HG03442 (cell line): Measurements from ENCODE around the gene HDAC8.

Experiments used
- ATAC-seq: cut with Tn5 transposase; IDR thresholded peaks from one replicate; pipeline ENCODE4 v1.9.1; 2021; ENCODE audit warnings: mild to moderate bottlenecking, moderate library complexity; ENCODE audit not compliant: unreplicated experiment

Gene HDAC8

DNA sequence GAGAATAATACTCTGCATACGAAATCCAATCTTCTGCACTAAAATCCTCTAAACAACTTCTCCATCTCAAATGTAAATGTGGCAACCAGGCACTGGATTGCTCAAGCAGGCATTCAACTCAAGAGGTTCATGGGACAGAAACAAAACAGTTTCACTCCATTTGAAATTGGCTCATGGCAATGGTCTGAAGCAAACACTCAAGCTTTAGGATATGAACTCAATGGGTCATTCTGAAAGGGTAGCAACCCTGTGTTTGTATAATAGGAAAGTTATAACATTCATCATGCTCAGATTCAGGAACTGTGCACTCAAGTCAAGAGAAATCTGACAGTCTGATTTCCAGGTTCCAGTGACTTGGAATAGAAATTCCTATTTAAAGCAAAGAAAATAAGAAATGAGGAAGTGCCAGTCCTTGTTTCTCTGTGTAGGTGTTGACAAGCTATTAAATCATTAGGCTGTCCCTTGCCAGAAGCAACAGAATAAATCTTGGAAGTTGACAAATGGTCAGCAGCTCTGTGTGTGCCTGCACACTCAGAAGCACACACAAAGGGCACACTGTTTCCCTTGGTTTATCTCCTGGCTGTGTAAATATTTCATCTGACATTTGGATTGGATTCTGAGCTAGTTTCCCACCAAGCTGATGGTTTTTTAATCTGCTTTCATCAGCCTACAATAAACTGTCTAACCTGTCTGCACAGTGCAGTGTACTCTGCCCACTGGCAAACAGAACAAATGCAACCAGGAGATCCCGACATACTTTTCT is 191.0 kb downstream of the HDAC8 start:
- no peak for ATAC-seq

DNA sequence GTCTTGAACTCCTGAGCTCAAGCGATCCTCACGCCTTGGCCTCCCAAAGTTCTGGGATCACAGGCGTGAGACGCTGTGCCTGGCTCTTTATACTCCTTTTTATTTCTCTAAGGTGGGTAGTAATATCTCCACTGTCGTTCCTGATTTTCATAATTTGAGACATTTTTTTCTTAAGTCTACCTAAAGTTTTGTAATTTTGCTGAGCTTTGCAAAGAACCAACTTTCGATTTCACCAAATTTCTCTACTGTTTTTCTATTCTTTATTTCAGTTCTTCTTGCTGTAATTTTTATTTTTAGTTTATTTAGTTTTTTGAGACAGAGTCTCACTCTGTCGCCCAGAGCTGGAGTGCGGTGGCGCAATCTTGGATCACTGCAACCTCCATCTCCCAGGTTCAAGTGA is 196.5 kb downstream of the HDAC8 start:
- ATAC-seq, result no peak

DNA sequence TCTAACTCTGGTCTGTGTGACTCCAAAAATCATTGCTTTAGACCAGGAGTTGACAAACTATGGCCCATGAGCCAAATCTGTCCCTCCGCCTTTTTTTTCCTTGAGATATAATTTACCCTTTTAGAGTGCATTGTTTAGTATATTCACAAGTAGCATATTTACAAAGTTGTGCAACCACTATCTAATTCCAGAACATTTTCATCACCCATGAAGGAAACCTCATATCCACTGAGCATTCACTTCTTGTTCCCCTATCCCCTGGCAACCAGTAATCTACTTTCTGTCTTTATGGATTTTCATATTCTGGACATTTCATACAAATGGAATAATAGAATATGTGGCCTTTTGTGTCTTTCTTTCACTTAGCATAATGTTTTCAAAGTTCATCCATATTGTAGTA is 199.5 kb downstream of the HDAC8 start:
- ATAC-seq, result no peak

DNA sequence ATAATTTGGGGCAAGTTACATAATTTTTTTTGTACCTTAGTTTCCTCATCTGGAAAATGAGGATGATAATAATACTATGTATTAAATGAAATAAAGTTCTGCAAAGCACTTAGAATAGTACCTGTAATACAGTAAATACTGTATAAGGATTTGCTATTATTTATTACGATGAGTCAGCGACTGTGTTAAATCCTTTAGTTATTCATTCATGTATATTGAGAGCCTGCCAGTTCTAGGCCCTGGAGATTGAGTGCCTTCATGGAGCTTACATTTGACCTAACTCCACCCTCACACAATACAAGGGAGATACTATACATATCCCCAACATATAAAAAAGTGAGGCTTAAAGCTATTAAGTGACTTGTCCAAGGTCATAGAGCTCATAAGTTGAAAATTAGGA is 199.9 kb downstream of the HDAC8 start:
- ATAC-seq, result no peak

DNA sequence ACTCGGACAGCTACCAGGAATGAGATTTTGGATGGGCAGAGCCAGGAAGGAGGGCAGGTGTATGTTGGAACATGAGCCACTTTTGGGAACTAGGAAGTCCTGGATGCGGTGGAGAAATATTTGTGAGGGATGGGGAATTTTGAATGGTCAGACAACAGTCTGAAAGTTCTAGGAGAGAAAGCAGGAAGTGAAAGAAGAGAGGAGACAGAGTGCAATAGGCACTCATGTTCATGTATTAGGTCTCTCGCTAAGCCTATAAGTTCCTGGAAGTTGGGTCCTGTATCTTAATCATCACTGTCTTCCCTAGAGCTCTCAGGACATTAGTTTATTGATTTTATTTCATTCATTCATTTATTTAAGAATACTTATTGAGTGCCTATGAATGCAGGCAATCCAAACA is 201.2 kb downstream of the HDAC8 start:
- ATAC-seq, result no peak

DNA sequence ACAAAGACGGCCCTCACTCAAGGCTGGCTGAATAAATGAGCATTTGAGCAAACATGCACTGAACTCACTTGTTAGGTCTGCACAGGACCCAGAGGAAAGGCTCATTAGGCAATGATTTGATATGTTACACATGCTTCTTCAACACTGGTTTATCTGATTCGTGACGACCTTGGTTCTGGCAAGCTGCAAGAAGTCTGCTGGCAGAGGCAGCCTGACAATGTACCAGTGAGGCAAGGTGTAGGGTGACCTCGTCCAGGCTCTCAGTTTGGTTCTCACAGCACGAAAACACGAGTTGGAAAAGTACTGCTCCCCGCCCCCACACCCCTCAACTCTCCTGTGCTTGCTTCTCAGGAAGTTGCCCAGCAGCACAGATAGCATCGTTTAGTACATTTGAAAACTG is 203.8 kb downstream of the HDAC8 start:
- ATAC-seq, result no peak

DNA sequence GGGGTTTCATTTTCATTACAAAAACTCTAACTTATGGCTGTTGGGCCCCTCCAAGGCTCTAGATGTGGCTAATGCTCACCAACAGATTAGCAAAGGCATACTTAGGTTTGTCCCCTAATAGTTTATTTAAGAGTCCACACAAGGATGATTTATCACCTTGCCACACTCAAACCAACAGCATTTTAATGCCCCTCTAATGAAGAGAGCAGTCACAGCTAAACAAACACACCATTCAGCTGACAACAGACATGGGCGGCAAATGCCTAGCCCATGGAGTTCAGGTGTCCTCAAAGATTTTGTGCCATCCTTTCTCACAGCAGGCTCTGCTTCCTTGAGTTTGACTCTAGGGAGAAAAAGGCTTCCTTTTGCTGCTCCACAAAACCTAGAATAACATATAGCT is 205.1 kb downstream of the HDAC8 start:
- ATAC-seq, result no peak

DNA sequence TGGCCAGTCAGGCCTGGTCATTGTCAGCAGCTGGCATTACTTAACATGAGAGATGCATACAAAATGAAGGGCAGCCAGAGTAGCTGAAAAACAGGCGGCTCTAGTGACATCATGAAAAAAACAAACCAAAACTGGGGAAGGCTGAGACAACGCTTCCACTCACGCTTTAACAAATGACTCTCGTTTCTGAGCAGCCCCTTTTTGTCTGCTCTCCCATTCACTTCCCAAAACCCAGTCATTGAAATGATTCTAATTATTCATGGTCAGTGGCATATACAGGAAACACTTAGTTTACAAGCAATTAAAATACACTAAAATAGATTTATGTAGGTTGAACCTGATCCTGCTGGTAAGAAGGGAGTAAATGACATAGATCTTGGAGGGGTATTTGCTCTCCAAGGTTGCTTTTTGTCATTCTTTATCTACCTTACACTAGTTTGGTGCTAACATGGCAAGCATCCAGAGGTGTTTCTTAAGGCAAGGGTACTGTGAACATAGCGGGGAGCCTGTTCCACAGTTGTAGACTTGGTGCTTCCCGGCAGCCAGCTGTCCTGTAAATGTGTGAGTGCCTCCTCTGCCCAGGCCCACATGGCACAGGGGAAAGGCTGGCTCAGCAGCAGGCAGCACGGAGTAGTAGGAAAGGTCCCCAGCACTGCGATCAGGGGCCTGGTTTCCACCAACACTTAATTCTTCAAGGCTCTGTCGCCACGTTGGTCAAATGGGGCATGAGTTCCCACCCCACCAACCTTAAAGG is 205.8 kb downstream of the HDAC8 start:
- no peak for ATAC-seq

DNA sequence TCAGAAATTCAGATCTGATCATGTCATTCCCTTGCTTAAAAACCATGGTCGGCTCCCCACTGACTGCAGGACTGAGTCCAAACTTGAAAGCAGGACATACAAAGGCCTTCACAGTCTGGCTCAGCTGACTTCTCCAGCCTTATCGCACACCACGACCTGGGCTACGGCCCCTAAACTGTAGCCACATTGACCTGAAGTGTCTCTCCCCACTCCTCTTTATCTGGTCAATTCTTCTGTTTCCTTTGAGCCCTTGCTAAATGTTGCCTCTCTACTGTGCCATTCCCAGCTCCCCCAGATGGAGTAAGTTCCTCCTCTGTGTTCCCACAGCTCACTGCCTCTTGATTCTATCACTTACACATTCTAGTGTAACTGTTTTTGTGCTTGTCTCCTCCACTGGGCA is 206.5 kb downstream of the HDAC8 start:
- ATAC-seq, result no peak

DNA sequence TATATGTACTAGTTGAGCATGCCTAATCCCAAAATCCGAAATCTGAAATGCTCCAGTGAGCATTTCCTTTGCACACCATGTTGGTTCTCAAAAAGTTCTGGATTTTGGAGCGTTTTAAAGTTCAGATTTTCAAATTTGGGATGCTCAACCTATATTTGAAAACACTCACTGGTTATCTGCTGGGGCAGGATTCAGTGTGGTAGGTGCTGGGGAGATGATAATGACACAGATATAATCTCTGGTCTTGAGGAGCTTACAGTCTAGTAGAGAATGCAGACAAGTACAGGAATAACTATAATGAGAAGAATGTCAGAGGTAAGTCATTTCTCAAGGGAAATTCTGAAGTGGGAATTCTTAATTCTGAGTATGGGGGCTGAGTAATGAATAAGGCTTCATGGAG is 207.5 kb downstream of the HDAC8 start:
- no peak for ATAC-seq

DNA sequence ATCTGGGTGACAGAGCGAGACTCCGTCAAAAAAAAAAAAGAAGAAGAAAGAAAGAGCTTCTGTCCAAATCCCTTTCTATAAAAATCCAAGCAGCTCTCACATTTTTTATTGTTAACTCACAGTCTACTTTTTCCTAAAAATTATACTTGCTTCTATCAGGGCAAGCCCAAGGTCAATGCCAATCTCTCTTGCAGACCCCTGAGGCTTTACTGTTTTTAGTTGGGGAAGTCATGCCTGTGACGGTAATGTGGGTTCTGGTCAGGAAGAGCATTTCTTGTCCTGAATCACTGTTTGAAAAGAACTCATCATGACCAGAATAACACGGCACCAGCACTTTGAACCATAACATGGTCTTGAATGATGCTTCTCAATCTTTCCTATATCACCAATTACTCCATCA is 212.3 kb downstream of the HDAC8 start:
- ATAC-seq, result no peak

DNA sequence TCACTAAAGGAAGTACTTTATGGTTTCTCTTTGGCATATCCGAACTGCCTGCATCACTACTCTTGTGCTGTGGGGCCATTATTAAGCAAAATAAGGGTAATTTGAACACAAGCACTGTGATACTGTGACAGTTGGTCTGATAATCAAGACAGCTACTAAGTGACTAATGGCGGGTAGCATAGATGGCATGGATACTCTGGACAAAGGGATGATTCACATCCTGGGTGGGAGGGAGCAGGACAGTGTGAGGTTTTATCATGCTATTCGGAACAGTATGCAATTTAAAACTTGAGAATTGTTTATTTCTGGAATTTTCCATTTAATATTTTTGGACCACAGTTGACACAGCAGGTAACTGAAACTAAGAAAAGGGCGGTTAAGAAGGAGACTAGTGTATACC is 214.3 kb downstream of the HDAC8 start:
- ATAC-seq, result no peak

DNA sequence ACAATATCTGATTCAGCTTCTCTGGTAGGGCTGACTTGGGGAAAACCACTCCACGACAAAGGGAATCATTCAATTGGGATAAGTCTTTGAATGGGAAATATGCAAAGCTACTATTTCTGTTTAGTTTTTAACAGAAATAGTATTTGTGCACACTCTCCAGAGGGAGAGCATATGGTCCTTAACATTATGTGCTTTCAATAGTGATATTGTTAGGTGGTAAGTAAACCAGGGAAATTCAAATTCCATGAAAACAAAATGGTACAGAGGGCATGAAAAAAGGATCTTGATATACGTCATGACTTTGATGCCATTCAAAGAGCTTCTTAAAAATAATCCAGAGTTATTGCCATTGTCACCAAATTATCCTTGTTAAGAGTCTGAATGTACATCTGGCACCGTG is 219.9 kb downstream of the HDAC8 start:
- ATAC-seq, result no peak

DNA sequence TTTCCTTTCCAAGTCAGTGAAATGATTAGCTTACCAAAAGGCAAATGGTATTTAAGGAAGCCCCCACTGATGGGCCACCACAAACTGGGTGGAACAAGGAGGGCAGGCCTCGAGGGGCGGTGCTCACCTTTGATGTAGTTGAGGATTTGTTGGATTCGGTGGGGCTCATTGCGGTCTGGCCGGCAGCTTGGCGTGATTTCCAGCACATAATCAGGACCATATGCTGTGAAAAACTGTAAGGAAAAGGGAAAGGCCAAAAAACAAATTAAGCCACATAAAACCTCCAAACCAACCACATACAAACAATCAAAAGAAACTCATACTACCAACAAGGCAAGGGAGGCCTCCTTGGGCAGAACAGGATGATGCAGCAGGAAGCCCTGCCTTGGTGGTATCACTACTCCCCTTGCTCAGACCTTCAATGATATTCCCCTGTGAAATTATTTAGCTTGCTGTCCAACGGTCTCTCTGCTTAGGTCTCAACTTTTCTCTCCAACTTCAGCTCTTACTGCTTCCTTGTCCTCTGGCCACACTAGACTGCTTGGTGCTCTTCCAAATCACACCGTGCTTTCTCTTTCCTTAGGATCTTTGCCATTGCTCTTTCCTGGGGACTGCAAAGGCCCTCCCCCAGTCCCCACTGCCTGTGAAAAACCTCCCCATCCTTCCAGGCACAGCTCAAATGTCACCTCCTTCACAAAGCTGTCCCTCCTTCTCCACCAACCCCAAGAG is 220.9 kb downstream of the HDAC8 start:
- ATAC-seq, result no peak

DNA sequence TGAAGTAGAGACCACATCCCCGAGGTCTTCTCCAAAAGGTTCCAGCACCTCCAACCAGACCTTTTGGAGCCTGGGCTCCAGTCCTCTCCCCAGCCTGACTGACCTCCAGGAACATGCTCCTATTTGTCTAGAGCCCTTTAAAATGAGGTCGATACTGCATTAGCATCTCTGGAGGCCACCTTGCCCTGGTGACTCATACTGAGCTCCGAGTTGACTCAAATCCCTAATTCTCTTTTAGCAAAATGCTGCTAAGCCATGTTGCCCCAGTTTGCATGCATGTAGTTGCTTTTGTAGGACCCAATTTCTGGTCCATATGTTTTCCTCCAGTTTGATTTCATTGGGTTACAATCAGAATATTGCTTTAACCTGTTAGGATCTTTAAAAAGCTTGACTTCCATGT is 223.5 kb downstream of the HDAC8 start:
- ATAC-seq, result peak; percentile 99

DNA sequence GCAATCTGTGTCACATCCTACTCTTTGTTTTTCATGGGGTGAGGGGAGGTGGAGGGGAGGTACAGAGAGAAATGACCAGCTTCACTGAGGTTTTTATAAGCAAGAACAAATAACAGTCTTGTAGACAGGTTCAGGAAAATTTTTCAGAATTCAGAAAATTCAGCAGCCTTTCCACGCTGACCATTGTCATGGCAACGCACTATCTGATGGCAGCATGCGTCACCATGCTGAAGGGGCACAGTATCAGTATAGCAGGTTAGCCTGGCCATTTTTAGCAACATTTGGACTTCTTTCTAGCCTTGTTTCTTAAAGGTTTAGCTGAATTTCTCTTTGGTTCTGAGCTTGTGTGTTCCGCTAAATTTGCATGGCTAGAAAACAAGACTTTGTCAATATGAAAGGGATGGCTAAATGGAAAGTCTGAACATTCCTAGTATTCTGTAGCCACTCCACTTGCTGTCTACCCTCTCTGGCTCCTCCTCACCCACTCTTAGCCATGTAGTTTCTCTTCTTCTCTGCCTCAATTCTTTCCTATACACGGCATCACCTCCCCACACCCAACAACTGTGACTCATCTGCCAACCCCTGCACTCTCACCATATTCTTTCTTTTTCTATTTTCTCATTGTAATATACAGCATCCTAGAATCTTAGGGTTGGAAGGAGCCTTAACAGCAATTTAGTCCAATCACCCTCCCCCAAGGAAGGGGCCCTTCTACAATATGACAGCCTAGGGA is 224.2 kb downstream of the HDAC8 start:
- ATAC-seq, result no peak

DNA sequence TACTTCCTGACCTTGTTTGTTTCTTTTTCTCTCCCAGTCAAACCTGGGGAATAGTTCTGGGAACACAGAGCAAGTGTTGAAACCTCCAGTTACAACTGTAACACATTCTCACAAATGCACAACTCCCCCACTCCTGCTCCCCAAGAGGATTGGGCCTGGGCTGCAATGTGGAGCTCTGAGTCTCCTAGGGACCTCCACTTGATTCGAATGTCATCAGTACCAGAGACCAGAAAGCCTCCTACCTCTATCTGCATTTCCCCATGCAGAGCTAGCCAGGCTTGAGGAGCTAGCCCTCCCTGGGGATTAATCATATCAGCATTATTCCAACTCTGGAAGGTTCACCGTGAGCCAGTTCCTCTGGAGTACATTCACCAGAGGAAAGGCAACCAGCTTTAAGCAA is 225.3 kb downstream of the HDAC8 start:
- ATAC-seq, result no peak

DNA sequence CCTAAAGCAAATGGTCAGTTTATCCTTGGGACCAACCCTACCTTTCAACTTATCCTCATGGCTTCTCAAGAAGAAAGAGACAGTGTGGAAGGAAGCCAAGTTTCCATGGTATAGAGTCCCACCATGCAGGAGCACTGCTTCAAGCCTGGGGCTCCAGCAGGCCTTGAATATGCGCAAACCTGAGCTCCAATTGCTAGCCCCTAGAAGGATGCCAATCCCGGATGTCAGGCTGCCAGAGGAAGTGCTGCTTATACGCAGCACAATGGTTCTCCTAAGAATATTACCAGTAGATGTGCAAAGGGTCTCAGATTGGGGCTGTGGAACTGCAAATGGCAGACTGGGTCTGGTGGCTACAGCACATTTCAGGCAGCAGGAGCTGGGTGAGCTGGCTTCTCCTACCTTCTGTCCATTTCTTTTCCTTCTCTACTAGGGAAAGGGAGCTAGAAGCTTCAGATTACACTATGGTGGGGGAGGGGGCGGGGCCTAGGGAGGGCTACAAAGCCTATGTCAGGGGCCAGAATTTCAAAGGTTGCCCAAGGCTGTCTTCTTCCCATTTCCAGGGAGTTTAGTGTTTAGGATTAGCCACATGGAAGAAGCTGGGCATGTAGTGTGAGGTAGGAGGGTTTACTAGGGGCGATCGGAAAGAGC is 226.2 kb downstream of the HDAC8 start:
- ATAC-seq, result no peak

DNA sequence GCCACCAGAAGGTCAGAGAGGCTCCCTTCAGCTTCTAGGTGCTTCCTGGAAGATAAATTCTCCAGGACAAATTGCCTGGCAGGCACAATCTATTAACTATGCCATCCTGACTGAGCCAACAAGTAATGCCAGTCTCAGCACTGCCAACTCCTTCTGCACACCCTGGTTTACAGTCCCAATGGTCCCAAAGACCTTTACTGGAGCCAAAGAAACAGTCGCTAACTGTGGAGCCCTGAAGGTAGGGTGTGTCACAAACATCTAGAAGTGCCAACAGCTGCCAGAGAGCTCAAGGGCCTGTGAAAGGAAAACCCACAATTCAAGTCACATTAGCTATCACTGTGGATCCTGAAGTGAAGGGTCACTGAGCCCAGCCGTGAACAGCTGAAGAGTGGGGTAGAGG is 232.0 kb downstream of the HDAC8 start:
- no peak for ATAC-seq

DNA sequence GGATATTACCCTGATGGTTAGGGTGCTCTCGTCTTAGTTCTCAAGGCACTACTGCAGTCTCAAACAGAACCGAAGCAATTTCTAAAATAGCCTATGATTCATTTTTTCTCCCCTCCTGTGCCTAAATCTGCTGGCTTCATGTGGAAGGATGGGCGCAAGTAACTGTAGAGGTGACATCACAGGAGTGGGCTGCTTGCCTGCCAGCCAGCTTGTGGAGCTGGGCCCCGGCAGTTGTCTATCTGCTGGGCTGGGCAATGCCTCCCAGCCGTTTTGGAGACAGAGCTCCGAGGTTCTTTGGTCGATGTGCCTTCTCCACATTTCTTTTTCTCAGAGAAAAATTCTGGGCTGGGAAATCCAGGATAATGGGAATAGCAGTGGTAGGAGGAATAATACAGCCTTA is 232.6 kb downstream of the HDAC8 start:
- no peak for ATAC-seq

DNA sequence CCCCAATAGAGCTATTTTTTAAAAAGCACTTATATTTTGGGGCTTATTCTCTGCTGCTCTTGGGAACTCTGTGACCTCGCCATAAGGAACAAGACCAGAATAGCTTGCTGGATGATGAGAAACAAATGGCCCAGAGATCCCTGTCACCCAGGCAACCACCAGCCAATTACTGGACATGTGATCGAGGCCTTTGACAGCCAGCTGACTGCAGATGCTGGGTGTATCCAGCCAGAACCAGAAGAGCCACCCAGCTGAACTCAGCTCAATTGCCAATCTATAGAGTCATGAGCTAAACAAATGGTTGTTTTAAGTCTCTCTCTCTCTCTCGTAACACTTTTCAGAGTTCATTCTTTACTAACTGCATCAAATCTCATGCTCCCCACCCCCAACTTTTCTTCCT is 242.5 kb downstream of the HDAC8 start:
- ATAC-seq, result no peak
